Measurements from ENCODE around the gene FLT3LG. TPM values are rescaled to one million over a fixed set of nuclear protein-coding genes. Genes with fewer than 3 reads are reported as not detected.

FLT3LG gene
- total RNA-seq, 2 experiments from 2014 or later, result 8.2 to 8.4 TPM

DNA sequence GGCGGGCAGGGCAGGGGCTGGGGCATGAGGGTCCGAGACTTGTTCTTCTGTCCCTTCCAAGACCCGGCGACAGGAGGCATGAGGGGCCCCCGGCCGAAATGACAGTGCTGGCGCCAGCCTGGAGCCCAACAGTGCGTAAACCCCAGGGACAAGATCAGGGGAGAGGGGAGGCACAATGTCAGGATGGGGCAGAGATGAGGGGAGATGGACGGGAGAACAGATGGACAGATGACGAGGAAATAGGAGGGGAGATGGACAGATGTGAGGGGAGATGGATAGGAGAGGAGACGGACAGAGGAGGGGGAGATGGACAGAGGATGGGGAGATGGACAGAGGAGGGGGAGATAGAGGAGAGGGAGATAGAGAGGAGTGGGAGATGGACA is 518 bp downstream of the FLT3LG start:
- POLR2A ChIA-PET, result no interaction called here
- Histone ChIP-seq H4K20me1 (ENCODE audit: insufficient read depth, low read length) (no peaks in the 10 kb centered on the region), H3K4me1 (ENCODE audit: insufficient read depth, low read length, poor library complexity, severe bottlenecking) (peaks cover 40% of the 10 kb centered on the region), H3K79me2 (ENCODE audit: insufficient read depth, low read depth, low read length) (no peaks in the 10 kb centered on the region), H3K4me2 (ENCODE audit: low read length) (peak overlapping the region; percentile 97), H3K9me3 (ENCODE audit: low read length) (no peaks in the 10 kb centered on the region), H3K4me3 (ENCODE audit: low read depth, low read length, poor library complexity, severe bottlenecking) (peak overlapping the region; percentile 69), H2AFZ (ENCODE audit: low read length) (no peak overlapping the region), H3K36me3 (ENCODE audit: insufficient read depth, low read length) (peaks cover 18% of the 10 kb centered on the region; the same call in 1 of the 2 replicates), H3K27ac (ENCODE audit: low read depth, low read length, poor library complexity, severe bottlenecking) (peak overlapping the region; percentile 44), H3K9me2 (ENCODE audit: insufficient read depth, low read length) (no peaks in the 10 kb centered on the region)
- intact Hi-C loops (cut with micrococcal nuclease; ENCODE audit: unreplicated experiment), result no loop called here
- no TSS peak for BruUV-seq (replicated peaks)
- no peak for DNase-seq (ENCODE audit: low spot score)
- CTCF ChIA-PET (ENCODE audit: unreplicated experiment), result no interaction called here
- TF ChIP-seq EZH2phosphoT487 (IDR thresholded peaks at IDR 0.05; ENCODE audit: borderline replicate concordance, low read depth, low read length), result no peak
- TF ChIP-seq, protein P1, sequence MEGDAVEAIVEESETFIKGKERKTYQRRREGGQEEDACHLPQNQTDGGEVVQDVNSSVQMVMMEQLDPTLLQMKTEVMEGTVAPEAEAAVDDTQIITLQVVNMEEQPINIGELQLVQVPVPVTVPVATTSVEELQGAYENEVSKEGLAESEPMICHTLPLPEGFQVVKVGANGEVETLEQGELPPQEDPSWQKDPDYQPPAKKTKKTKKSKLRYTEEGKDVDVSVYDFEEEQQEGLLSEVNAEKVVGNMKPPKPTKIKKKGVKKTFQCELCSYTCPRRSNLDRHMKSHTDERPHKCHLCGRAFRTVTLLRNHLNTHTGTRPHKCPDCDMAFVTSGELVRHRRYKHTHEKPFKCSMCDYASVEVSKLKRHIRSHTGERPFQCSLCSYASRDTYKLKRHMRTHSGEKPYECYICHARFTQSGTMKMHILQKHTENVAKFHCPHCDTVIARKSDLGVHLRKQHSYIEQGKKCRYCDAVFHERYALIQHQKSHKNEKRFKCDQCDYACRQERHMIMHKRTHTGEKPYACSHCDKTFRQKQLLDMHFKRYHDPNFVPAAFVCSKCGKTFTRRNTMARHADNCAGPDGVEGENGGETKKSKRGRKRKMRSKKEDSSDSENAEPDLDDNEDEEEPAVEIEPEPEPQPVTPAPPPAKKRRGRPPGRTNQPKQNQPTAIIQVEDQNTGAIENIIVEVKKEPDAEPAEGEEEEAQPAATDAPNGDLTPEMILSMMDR (conservative IDR thresholded peaks at IDR 0.05; ENCODE audit: low read length), result no peak

- Histone ChIP-seq H4K20me1 (ENCODE audit: insufficient read depth, low read length) (no peaks in the 10 kb centered on the region), H3K4me1 (ENCODE audit: insufficient read depth, low read length, poor library complexity, severe bottlenecking) (peaks cover 33% of the 10 kb centered on the region), H3K79me2 (ENCODE audit: insufficient read depth, low read depth, low read length) (no peaks in the 10 kb centered on the region), H3K9me3 (ENCODE audit: low read length) (no peaks in the 10 kb centered on the region), H3K4me2 (ENCODE audit: low read length) (peak overlapping the region; percentile 97), H3K9me2 (ENCODE audit: insufficient read depth, low read length) (no peaks in the 10 kb centered on the region), H3K36me3 (ENCODE audit: insufficient read depth, low read length) (peaks cover 11% of the 10 kb centered on the region; the same call in 1 of the 2 replicates), H3K4me3 (ENCODE audit: low read depth, low read length, poor library complexity, severe bottlenecking) (peak overlapping the region; percentile 69), H2AFZ (ENCODE audit: low read length) (no peak overlapping the region), H3K27ac (ENCODE audit: low read depth, low read length, poor library complexity, severe bottlenecking) (peak overlapping the region; percentile 17)
- POLR2A ChIA-PET, result no interaction called here
- intact Hi-C loops (cut with micrococcal nuclease; ENCODE audit: unreplicated experiment), result no loop called here
- DNase-seq (ENCODE audit: low spot score), result no peak
- TF ChIP-seq, protein P1 (conservative IDR thresholded peaks at IDR 0.05; ENCODE audit: low read length), result no peak
- TF ChIP-seq EZH2phosphoT487 (IDR thresholded peaks at IDR 0.05; ENCODE audit: borderline replicate concordance, low read depth, low read length), result no peak
- CTCF ChIA-PET (ENCODE audit: unreplicated experiment), result no interaction called here
- BruUV-seq (replicated peaks), result no TSS peak
These were observed 1.3 kb downstream of the FLT3LG start for GRCh38 chr19:49475191-49475917.

All from OCI-LY7 (cell line).